GM12878 (cell line): ENCODE measurements around the gene XAB2. TPM values are rescaled to one million over a fixed set of nuclear protein-coding genes. Genes with fewer than 3 reads are reported as not detected.

Source experiments
- ATAC-seq: fragments of 200-7000 bp; cut with Tn5 transposase; 3 replicates; pipeline ENCODE4 v1.9.1; 2020; ENCODE audit warnings: mild to moderate bottlenecking, moderate library complexity
- BruUV-seq: library from RNA; stranded (reverse); fragments of 400-500 nt; replicated peaks from 2 replicates; lab custom pipeline; 2021; lab: Mats Ljungman, UMichigan
- CTCF ChIA-PET: fragments of 300-600 bp; sonication (Branson Sonifier 250); formaldehyde crosslinking; extraction: SDS; loops from one replicate; lab custom pipeline; 2021; ENCODE audit warnings: inconsistent platforms; lab: Yijun Ruan, JAX
- POLR2A ChIA-PET: fragments of 350-600 bp; formaldehyde crosslinking; extraction: SDS; loops from one replicate; lab custom pipeline; 2021; ENCODE audit warnings: inconsistent platforms; lab: Charles Lee
- RAD21 ChIA-PET: fragments of 300-600 bp; sonication (Branson Sonifier 250); formaldehyde crosslinking; loops from one replicate; lab custom pipeline; 2023; ENCODE audit warnings: antibody characterized with exemption; ENCODE audit not compliant: unreplicated experiment; lab: Charles Lee
- SMC1A ChIA-PET: fragments of 300-600 bp; sonication (Branson Sonifier 250); formaldehyde crosslinking; loops from one replicate; lab custom pipeline; 2023; ENCODE audit not compliant: unreplicated experiment, uncharacterized antibody; lab: Charles Lee
- DNase-seq: peaks from one replicate; pipeline ENCODE4 v3.0.0-alpha.2; 2011; ENCODE audit warnings: low read depth, low spot score
- FAIRE-seq: peaks from 3 replicates; lab custom pipeline; 2011; peaks lifted over from hg19 to GRCh38; lab: Jason Lieb, UNC
- H2AFZ ChIP-seq: 2 replicates; pipeline ENCODE4 v1.6.0; 2011; ENCODE audit warnings: low read depth, low read length, control low read depth; ENCODE audit not compliant: control insufficient read depth
- H3K27ac ChIP-seq: 2 replicates; pipeline ENCODE4 v1.5.1; 2011; ENCODE audit warnings: control low read depth; ENCODE audit not compliant: control insufficient read depth, insufficient read depth
- H3K27me3 ChIP-seq, 2 experiments: replicated peaks in 1 of 2; 2 replicates each; pipeline versions ENCODE4 v1.6.0 to v1.6.1; 2011; ENCODE audit warnings: low read length in 1 of 2; ENCODE audit not compliant: control insufficient read depth in 2 of 2, insufficient read depth in 2 of 2
- H3K36me3 ChIP-seq, 2 experiments: 2 replicates each; pipeline ENCODE4 v1.5.1; 2011; ENCODE audit warnings: low read length in 1 of 2; ENCODE audit not compliant: control insufficient read depth in 2 of 2, insufficient read depth in 2 of 2
- H3K4me1 ChIP-seq: 2 replicates; pipeline ENCODE4 v1.6.1; 2011; ENCODE audit warnings: mild to moderate bottlenecking, low read length, moderate library complexity, mixed read lengths; ENCODE audit not compliant: control insufficient read depth, insufficient read depth
- H3K4me2 ChIP-seq: 2 replicates; pipeline ENCODE4 v1.6.0; 2011; ENCODE audit warnings: control low read depth; ENCODE audit not compliant: control insufficient read depth, insufficient read depth
- H3K4me3 ChIP-seq: fragments of 200-600 bp; sonication (generic); 2 replicates; pipeline ENCODE4 v1.5.1; 2016
- H3K79me2 ChIP-seq: 2 replicates; pipeline ENCODE4 v1.6.0; 2011; ENCODE audit warnings: low read length; ENCODE audit not compliant: control insufficient read depth, insufficient read depth
- H3K9ac ChIP-seq: 2 replicates; pipeline ENCODE4 v1.8.0; 2011; ENCODE audit warnings: low read length, control low read depth, mixed read lengths; ENCODE audit not compliant: control insufficient read depth, insufficient read depth
- H3K9me3 ChIP-seq: replicated peaks from 3 replicates; pipeline ENCODE4 v1.5.1; 2011; ENCODE audit warnings: mild to moderate bottlenecking, low read length; ENCODE audit not compliant: control insufficient read depth, insufficient read depth
- H4K20me1 ChIP-seq: 2 replicates; pipeline ENCODE4 v1.6.0; 2011; ENCODE audit not compliant: control insufficient read depth, insufficient read depth
- BACH1 ChIP-seq: fragments of 450-650 bp; IDR thresholded peaks from 2 replicates; pipeline ENCODE4 v1.6.1; 2017; ENCODE audit warnings: mild to moderate bottlenecking, borderline replicate concordance
- CHD4 ChIP-seq: fragments of 200-600 bp; sonication (generic); IDR thresholded peaks from 2 replicates; pipeline ENCODE4 v1.6.1; 2016; ENCODE audit warnings: mild to moderate bottlenecking
- DPF2 ChIP-seq: fragments of 450-650 bp; IDR thresholded peaks from 2 replicates; pipeline ENCODE4 v1.6.1; 2017; ENCODE audit warnings: mild to moderate bottlenecking
- EZH2 ChIP-seq: IDR thresholded peaks from 2 replicates; pipeline ENCODE4 v1.6.1; 2012; ENCODE audit warnings: low read depth, mild to moderate bottlenecking, control low read depth, inconsistent platforms, low read length, borderline replicate concordance; ENCODE audit not compliant: control insufficient read depth
- IKZF2 ChIP-seq, 2 experiments: fragments of 450-650 bp; IDR thresholded peaks; 2 replicates each; pipeline ENCODE4 v1.6.1; 2017; ENCODE audit warnings: mild to moderate bottlenecking in 2 of 2, moderate library complexity in 2 of 2
- RBBP5 ChIP-seq: fragments of 200-600 bp; sonication (generic); conservative IDR thresholded peaks from 2 replicates; pipeline ENCODE4 v1.6.1; 2016
- YBX1 ChIP-seq: fragments of 450-650 bp; IDR thresholded peaks from 2 replicates; pipeline ENCODE4 v1.6.1; 2016; ENCODE audit warnings: antibody characterized with exemption
- WGBS: methylation state at CpG from one replicate; pipeline ENCODE4 v1.1.6; 2016; ENCODE audit warnings: low lambda C conversion rate; ENCODE audit not compliant: insufficient replicate concordance, insufficient coverage; ENCODE audit errors: missing lambda C conversion rate; 5-methylcytosine and 5-hydroxymethylcytosine counted together
- in situ Hi-C: fragments of 300-500 bp; cut with MboI; formaldehyde crosslinking; loops from 9 replicates; pipeline ENCODE4 v1.14.3; 2018; ENCODE audit warnings: mixed read lengths
- intact Hi-C: fragments of 100-400 bp; cut with micrococcal nuclease; formaldehyde crosslinking; loops from one replicate; pipeline ENCODE4 v1.14.2; 2022; ENCODE audit not compliant: unreplicated experiment
- polyA plus RNA-seq, 11 experiments: library from polyadenylated mRNA; depleted of rRNA in 4 of 11; unstranded in 6 of 11; stranded (reverse) in 5 of 11; fragments of >200 nt; fragmentation: Nextera tagmentation in 4 of 11; fragmentation: Illumina TruSeq in 1 of 11; extraction: Ambion mirVana in 4 of 11; extraction: Trizol in 1 of 11; gene quantifications; 1 replicate in 1 of 11; 2 replicates in 10 of 11; pipeline versions ENCODE4 v1.2.1 to v1.2.3, GENCODE V29; 2011 to 2016; ENCODE audit warnings: inconsistent platforms in 2 of 11, missing spikeins in 2 of 11, low read depth in 1 of 11
- total RNA-seq, 4 experiments: library from RNA; depleted of rRNA in 3 of 4; stranded (reverse); fragments of >200 nt in 3 of 4; fragmentation: Illumina TruSeq in 1 of 4; extraction: Trizol in 1 of 4; gene quantifications; 2 replicates each; pipeline versions ENCODE4 v1.2.1 to v1.2.3, GENCODE V29; 2013 to 2021
- TF ChIP-seq, protein P1 (sequence below): IDR thresholded peaks from 2 replicates; pipeline ENCODE4 v1.6.1; 2012; ENCODE audit warnings: mild to moderate bottlenecking, low read depth, low read length
- TF ChIP-seq, protein P2 (sequence below): fragments of 450-650 bp; IDR thresholded peaks from 2 replicates; pipeline ENCODE4 v1.6.1; 2018; ENCODE audit warnings: mild to moderate bottlenecking, low read depth, moderate library complexity; ENCODE audit not compliant: partially characterized antibody
- TF ChIP-seq, protein P3 (sequence below): fragments of 450-650 bp; IDR thresholded peaks from 2 replicates; pipeline ENCODE4 v1.6.1; 2017; ENCODE audit warnings: mild to moderate bottlenecking, low read depth, inconsistent platforms; ENCODE audit not compliant: poor library complexity, severe bottlenecking
- TF ChIP-seq, protein P4 (sequence below): IDR thresholded peaks from 2 replicates; pipeline ENCODE4 v1.6.1; 2011; ENCODE audit warnings: low read depth, mild to moderate bottlenecking, low read length, moderate library complexity, borderline replicate concordance; ENCODE audit errors: extremely low read depth
- TF ChIP-seq, protein P5 (sequence below): IDR thresholded peaks from 2 replicates; pipeline ENCODE4 v1.6.1; 2011; ENCODE audit warnings: borderline replicate concordance, low read depth, mild to moderate bottlenecking, moderate library complexity, mixed read lengths, low read length; ENCODE audit not compliant: insufficient read depth; ENCODE audit errors: extremely low read length
- TF ChIP-seq, protein P6 (sequence below): fragments of 450-650 bp; IDR thresholded peaks from 2 replicates; pipeline ENCODE4 v1.6.1; 2014; ENCODE audit warnings: mild to moderate bottlenecking

XAB2 gene
- total and polyA plus RNA-seq, 10 of the 15 experiments (the other 5 are each of a cell fraction or from before 2014, with no cell fraction given), result 0.34 to 45.1 (median 18.8) TPM

DNA sequence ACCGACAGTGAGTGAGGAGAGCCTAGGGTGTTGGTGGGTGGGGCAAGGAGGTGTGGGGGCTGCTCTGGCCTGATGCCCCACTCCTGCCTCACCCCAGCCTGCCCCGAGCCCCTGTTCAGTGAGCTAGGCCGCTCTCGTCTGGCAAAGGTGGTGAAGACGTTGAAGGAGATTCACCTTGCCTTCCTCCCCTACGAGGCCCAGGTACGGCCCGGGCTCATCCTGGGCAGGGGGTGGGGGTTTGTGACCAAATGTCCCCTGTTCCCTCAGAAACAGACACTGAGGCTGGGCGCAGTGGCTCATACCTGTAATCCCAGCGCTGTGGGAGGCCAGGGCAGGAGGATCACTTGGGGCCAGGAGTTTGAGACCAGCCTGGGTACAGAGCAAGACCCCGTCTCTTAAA, 11.5 kb upstream of the XAB2 start:
- no TSS peak for BruUV-seq
- Histone ChIP-seq H3K4me1 (peaks cover 14% of the 10 kb centered on the region), H3K9me3 (no peaks in the 10 kb centered on the region; the same call in 2 of the 3 replicates), H3K4me2 (no peak overlapping the region), H4K20me1 (no peaks in the 10 kb centered on the region), H3K36me3 (peaks cover 0 to 7% of the 10 kb centered on the region in 2 experiments; a peak in 3 of 4 replicates), H3K27ac (no peak overlapping the region), H3K4me3 (no peak overlapping the region), H3K9ac (no peak overlapping the region), H3K27me3 (no peaks in the 10 kb centered on the region), H2AFZ (no peak overlapping the region), H3K79me2 (peaks cover 18% of the 10 kb centered on the region)
- intact Hi-C loops (no loop called here), in situ Hi-C loops (no loop called here)
- RAD21 ChIA-PET, result no interaction called here
- ATAC-seq (no peak), DNase-seq (no peak), FAIRE-seq (no peak)
- SMC1A ChIA-PET, result no interaction called here
- POLR2A ChIA-PET, result interaction anchor here (0.6 kb wide), 1 partner anchor 21 kb away, joined by 3 read pairs; no protein-coding TSS in a partner anchor
- 98% methylated on average over 11 of the region's 11 CpGs for WGBS
- CTCF ChIA-PET, result no interaction called here
- TF ChIP-seq, protein P1, sequence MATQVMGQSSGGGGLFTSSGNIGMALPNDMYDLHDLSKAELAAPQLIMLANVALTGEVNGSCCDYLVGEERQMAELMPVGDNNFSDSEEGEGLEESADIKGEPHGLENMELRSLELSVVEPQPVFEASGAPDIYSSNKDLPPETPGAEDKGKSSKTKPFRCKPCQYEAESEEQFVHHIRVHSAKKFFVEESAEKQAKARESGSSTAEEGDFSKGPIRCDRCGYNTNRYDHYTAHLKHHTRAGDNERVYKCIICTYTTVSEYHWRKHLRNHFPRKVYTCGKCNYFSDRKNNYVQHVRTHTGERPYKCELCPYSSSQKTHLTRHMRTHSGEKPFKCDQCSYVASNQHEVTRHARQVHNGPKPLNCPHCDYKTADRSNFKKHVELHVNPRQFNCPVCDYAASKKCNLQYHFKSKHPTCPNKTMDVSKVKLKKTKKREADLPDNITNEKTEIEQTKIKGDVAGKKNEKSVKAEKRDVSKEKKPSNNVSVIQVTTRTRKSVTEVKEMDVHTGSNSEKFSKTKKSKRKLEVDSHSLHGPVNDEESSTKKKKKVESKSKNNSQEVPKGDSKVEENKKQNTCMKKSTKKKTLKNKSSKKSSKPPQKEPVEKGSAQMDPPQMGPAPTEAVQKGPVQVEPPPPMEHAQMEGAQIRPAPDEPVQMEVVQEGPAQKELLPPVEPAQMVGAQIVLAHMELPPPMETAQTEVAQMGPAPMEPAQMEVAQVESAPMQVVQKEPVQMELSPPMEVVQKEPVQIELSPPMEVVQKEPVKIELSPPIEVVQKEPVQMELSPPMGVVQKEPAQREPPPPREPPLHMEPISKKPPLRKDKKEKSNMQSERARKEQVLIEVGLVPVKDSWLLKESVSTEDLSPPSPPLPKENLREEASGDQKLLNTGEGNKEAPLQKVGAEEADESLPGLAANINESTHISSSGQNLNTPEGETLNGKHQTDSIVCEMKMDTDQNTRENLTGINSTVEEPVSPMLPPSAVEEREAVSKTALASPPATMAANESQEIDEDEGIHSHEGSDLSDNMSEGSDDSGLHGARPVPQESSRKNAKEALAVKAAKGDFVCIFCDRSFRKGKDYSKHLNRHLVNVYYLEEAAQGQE, result no peak
- TF ChIP-seq, protein P2, sequence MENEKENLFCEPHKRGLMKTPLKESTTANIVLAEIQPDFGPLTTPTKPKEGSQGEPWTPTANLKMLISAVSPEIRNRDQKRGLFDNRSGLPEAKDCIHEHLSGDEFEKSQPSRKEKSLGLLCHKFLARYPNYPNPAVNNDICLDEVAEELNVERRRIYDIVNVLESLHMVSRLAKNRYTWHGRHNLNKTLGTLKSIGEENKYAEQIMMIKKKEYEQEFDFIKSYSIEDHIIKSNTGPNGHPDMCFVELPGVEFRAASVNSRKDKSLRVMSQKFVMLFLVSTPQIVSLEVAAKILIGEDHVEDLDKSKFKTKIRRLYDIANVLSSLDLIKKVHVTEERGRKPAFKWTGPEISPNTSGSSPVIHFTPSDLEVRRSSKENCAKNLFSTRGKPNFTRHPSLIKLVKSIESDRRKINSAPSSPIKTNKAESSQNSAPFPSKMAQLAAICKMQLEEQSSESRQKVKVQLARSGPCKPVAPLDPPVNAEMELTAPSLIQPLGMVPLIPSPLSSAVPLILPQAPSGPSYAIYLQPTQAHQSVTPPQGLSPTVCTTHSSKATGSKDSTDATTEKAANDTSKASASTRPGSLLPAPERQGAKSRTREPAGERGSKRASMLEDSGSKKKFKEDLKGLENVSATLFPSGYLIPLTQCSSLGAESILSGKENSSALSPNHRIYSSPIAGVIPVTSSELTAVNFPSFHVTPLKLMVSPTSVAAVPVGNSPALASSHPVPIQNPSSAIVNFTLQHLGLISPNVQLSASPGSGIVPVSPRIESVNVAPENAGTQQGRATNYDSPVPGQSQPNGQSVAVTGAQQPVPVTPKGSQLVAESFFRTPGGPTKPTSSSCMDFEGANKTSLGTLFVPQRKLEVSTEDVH, result no peak
- TF ChIP-seq, protein P3, sequence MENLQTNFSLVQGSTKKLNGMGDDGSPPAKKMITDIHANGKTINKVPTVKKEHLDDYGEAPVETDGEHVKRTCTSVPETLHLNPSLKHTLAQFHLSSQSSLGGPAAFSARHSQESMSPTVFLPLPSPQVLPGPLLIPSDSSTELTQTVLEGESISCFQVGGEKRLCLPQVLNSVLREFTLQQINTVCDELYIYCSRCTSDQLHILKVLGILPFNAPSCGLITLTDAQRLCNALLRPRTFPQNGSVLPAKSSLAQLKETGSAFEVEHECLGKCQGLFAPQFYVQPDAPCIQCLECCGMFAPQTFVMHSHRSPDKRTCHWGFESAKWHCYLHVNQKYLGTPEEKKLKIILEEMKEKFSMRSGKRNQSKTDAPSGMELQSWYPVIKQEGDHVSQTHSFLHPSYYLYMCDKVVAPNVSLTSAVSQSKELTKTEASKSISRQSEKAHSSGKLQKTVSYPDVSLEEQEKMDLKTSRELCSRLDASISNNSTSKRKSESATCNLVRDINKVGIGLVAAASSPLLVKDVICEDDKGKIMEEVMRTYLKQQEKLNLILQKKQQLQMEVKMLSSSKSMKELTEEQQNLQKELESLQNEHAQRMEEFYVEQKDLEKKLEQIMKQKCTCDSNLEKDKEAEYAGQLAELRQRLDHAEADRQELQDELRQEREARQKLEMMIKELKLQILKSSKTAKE, result no peak
- TF ChIP-seq BACH1 (no peak), DPF2 (no peak), RBBP5 (no peak), CHD4 (no peak), IKZF2 (IDR thresholded peaks at IDR 0.05) (no peak), EZH2 (no peak), YBX1 (no peak)
- TF ChIP-seq, protein P4, sequence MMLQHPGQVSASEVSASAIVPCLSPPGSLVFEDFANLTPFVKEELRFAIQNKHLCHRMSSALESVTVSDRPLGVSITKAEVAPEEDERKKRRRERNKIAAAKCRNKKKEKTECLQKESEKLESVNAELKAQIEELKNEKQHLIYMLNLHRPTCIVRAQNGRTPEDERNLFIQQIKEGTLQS, result no peak
- TF ChIP-seq, protein P5, sequence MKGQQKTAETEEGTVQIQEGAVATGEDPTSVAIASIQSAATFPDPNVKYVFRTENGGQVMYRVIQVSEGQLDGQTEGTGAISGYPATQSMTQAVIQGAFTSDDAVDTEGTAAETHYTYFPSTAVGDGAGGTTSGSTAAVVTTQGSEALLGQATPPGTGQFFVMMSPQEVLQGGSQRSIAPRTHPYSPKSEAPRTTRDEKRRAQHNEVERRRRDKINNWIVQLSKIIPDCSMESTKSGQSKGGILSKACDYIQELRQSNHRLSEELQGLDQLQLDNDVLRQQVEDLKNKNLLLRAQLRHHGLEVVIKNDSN, result no peak
- TF ChIP-seq, protein P6, sequence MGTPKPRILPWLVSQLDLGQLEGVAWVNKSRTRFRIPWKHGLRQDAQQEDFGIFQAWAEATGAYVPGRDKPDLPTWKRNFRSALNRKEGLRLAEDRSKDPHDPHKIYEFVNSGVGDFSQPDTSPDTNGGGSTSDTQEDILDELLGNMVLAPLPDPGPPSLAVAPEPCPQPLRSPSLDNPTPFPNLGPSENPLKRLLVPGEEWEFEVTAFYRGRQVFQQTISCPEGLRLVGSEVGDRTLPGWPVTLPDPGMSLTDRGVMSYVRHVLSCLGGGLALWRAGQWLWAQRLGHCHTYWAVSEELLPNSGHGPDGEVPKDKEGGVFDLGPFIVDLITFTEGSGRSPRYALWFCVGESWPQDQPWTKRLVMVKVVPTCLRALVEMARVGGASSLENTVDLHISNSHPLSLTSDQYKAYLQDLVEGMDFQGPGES, result no peak
